HG03159 (cell line): ENCODE data around the gene ATP2B2.

Experiments
- ATAC-seq: cut with Tn5 transposase; IDR thresholded peaks from one replicate; pipeline ENCODE4 v1.9.1; 2021; ENCODE audit warnings: mild to moderate bottlenecking, moderate library complexity; ENCODE audit not compliant: unreplicated experiment

ATP2B2 gene

GRCh38 chr3:10351013-10351735 is 154.2 kb downstream of the ATP2B2 start:
- no peak for ATAC-seq

DNA sequence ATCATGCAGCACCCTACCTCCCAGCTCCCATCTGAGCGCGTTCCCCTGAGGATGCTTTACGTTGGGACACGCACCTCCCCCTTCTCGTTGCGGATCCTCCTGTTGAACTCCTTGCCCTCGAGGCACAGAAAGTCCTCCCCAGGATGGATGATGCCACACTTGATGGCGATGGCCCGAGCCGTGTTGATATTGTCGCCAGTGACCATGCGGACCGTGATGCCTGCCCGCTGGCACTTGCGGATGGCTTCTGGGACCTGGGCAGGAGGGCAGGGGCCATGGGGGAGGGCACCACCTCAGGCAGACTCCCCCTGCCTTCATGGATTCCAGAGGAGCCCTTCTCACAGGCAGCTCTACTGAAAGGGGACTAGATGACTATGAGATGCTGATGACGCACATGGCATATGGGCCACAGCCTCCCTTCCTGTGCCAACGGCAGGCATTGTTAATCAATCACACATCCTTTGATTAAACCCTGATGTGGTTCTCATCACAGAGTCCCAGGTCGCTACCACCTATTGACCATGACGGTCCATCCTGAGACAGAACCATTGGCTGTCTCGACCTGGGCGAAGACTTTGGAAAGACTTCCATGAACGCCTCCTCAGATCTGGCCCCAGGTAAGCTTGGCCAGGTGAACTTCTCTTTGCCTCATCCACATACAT is 154.9 kb downstream of the ATP2B2 start:
- ATAC-seq: no peak

- no peak for ATAC-seq
Observed at GRCh38 chr3:10349801-10350200, 155.6 kb downstream of the ATP2B2 start.

- ATAC-seq: no peak
Observed at GRCh38 chr3:10348404-10348721, 157.0 kb downstream of the ATP2B2 start.

- no peak for ATAC-seq
Observed at GRCh38 chr3:10347648-10348403, 157.6 kb downstream of the ATP2B2 start.

DNA sequence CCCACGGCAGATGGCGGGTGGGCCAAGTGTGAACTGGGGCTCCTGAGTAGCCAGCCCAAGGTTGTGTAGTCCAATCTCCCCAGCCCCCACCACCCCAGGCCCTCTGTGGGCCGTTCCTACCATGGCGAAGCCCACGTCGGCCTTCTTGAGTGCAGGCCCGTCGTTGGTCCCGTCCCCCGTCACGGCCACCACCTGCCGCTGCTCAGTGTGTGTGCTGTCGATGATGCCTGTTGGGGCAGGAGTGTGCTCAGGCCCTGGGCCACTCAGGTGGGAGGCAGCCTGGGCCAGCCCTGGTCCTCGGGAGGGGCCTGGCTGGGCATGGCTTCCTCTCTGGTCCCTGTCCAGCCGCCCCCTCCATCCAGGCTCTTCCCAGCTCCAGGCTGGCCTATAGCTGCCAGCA is 159.5 kb downstream of the ATP2B2 start:
- no peak for ATAC-seq

- no peak for ATAC-seq
Observed at GRCh38 chr3:10344944-10345575, 160.3 kb downstream of the ATP2B2 start.

DNA sequence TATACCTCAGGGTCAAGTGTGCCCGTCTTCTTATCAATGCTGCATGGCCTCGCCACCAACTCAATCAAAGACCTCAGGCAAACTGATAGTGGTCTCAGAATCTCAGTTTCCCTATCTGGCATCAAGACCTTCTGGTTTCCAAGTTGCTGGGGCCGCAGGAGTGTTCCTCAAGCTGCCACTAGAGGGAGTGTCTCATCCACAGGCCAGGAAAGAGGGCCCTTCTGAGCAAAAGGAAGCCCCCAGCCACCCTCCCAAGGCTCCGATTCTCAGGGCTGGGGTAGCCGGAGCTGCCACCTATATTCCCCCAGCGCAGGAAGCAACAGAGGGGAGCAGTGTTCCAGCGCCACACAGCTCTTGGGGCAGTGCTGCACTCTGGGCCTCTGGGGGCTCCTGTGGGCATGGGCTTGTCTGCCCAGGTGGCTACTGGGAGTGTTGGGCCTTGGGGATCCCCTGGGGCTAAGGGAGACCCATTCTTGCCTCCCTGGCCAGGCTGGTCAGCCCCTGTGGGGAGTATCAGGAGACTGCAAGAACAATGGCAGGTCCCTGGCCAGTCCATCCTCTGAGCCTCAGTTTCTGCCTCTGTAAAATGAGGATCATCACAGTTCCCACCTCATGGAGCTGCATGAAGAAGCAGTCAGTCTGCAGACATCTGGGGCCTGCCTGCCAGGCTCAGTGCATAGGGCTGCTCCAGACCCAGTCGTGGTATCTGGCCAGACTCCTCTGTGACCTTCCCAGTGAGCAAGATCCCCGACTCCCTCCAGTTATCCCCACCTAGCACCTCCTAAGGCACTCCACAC is 161.0 kb downstream of the ATP2B2 start:
- no peak for ATAC-seq

DNA sequence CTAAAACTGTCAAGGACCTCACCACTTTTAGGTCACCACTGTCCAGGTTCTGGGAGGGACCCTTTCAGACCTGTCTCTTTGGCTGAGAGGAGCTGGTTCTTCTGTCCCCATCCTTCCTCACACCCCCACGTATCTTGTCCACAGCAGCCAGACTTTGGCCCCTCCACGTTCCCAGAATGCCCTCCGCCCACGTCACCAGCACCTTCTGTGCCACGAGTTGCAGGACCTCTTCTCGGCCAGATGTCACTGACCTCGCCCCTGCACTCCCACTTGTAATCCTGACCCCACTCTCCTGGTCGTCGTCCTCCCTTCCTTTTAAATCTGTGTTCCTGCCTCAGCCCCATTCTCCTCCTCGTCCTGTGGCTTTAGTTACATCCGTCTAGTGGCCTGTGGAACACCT is 161.9 kb downstream of the ATP2B2 start:
- ATAC-seq: no peak

GRCh38 chr3:10342781-10343180 is 162.6 kb downstream of the ATP2B2 start:
- no peak for ATAC-seq

- no peak for ATAC-seq
Observed at GRCh38 chr3:10341901-10342398, 163.4 kb downstream of the ATP2B2 start.

- no peak for ATAC-seq
Observed at GRCh38 chr3:10340476-10340875, 164.9 kb downstream of the ATP2B2 start.

DNA sequence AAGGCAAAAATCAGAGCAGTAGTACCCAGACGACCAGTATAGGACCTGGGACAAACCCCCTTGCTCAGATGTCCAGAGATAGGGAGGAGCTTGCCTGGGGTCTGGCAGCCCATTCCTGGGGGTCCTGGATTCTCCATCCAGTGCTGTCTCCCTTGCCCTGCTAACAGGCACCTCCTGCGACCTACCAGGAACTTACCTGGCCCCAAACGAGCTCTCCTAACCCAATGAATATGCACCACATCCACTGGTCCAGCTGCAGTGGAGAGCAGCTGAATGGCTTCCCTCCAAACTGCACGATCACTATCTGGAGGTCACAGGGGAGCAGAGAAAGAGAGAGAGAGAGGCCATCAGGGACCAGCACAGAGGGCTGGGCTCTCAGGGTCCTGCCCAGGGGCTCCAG is 165.3 kb downstream of the ATP2B2 start:
- ATAC-seq: no peak

- ATAC-seq: no peak
Observed at GRCh38 chr3:10339376-10339955, 165.9 kb downstream of the ATP2B2 start.

- ATAC-seq: no peak
Observed at GRCh38 chr3:10338591-10339353, 166.6 kb downstream of the ATP2B2 start.

- ATAC-seq: no peak
Observed at GRCh38 chr3:10338164-10338470, 167.3 kb downstream of the ATP2B2 start.

GRCh38 chr3:10337323-10338163 is 167.8 kb downstream of the ATP2B2 start:
- no peak for ATAC-seq

GRCh38 chr3:10336761-10337160 is 168.6 kb downstream of the ATP2B2 start:
- ATAC-seq: no peak
